ENCODE measurements around the gene RFX4. TPM values are rescaled to one million over a fixed set of nuclear protein-coding genes. Genes with fewer than 3 reads are reported as not detected.
A peak's percentile ranks its signal among the peaks of the same experiment; 100 is the strongest.

The RFX4 gene
- total and polyA plus RNA-seq, 2 of the 13 experiments (the other 11 are each of a cell fraction or from before 2014, with no cell fraction given), result not detected

DNA sequence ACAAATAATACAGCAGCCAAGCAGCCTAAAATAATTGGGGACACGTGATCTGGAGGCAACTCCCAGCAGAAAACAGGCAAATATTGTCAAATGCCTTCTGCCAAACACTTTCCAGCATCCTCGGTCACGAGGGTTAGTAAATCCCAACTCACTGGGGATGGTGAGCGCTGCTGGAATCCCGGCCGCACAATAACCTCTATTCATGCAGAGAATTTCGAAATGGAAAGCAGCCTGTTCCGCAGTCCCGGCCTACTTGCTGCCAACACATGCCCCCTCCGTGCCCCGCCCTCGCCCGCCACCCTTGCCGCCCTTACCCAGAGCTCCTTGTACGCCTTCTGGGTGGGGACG lies 62.2 kb downstream of the RFX4 start:
- Histone ChIP-seq H3K4me3 (replicated peaks in 1 of 3; ENCODE audit: insufficient read depth in 1 of 3, low read depth in 2 of 3, low read length in 3 of 3) (peak overlapping the region in 2 of 3 experiments; percentile 15 to 27; a peak in 1 of 6 replicates), H3K9me3 (ENCODE audit: low read length) (no peaks in the 10 kb centered on the region), H4K20me1 (ENCODE audit: insufficient read depth, low read length) (no peaks in the 10 kb centered on the region), H3K79me2 (ENCODE audit: insufficient read depth, low read length) (no peaks in the 10 kb centered on the region), H3K4me1 (ENCODE audit: insufficient read depth, low read length) (peaks cover 19% of the 10 kb centered on the region), H2AFZ (ENCODE audit: low read length) (no peak overlapping the region), H3K4me2 (ENCODE audit: low read depth, low read length) (peak overlapping the region; percentile 62), H3K27me3 (ENCODE audit: control insufficient read depth in 1 of 2, insufficient read depth in 2 of 2, low read length in 2 of 2) (peaks cover 0 to 2% of the 10 kb centered on the region in 2 experiments; a peak in 2 of 5 replicates), H3K9ac (ENCODE audit: insufficient read depth, low read depth, low read length) (no peak overlapping the region), H3K27ac (ENCODE audit: extremely low read length, insufficient read depth, low read length) (no peak overlapping the region), H3K36me3 (replicated peaks in 1 of 2; ENCODE audit: control insufficient read depth in 1 of 2, insufficient read depth in 2 of 2, low read length in 2 of 2) (no peaks in the 10 kb centered on the region)
- peak; percentile 93 for DNase-seq (ENCODE audit: low spot score)
- BruUV-seq (replicated peaks), result no TSS peak
- peak; percentile 96 for ATAC-seq
- ChIA-PET CTCF (ENCODE audit: low intra/inter-chr PET ratio, low total read pairs) (no interaction called here), POLR2A (interaction anchor here (0.6 to 0.7 kb wide), 2 partner anchors 130 to 287 kb away, joined by 4 to 5 read pairs; partner anchors contain the start of gene RIC8B)
- intact Hi-C loops (cut with micrococcal nuclease; ENCODE audit: unreplicated experiment) (no loop called here), in situ Hi-C loops (cut with HindIII; ENCODE audit: extremely low pct_ligation_motif_present, low pct_unique_long_range_greater_than_20kb) (no loop called here)
- 0% methylated on average over 13 of the region's 16 CpGs for WGBS (ENCODE audit: low lambda C conversion rate)
- FAIRE-seq, result peak; percentile 87
- TF ChIP-seq NFYC (CRISPR knock-in tag; IDR thresholded peaks at IDR 0.05) (no peak), FOXA1 (IDR thresholded peaks at IDR 0.05) (no peak), FOXA1 (CRISPR knock-in tag; IDR thresholded peaks at IDR 0.05) (peak; percentile 33; the same call in 1 of the 2 replicates), CEBPG (CRISPR knock-in tag; IDR thresholded peaks at IDR 0.05) (peak; percentile 51; the same call in 1 of the 2 replicates), ZFYVE20 (CRISPR knock-in tag; IDR thresholded peaks at IDR 0.05; ENCODE audit: borderline replicate concordance, low read depth) (no peak), MAF1 (CRISPR knock-in tag; IDR thresholded peaks at IDR 0.05; ENCODE audit: borderline replicate concordance) (no peak), FOXJ3 (CRISPR knock-in tag; IDR thresholded peaks at IDR 0.05; ENCODE audit: borderline replicate concordance) (no peak), RXRB (CRISPR knock-in tag; IDR thresholded peaks at IDR 0.05; ENCODE audit: borderline replicate concordance) (0 out of 2 replicates have a peak, but pooled peaks have one; percentile 17), SOX5 (CRISPR knock-in tag; IDR thresholded peaks at IDR 0.05; ENCODE audit: borderline replicate concordance) (peak; percentile 77; the same call in 1 of the 2 replicates), NCOA2 (CRISPR knock-in tag; IDR thresholded peaks at IDR 0.05) (peak; percentile 39; the same call in 1 of the 2 replicates), PCBP2 (optimal IDR thresholded peaks at IDR 0.05; ENCODE audit: low read depth, low read length, poor library complexity, severe bottlenecking) (no peak), LCORL (IDR thresholded peaks at IDR 0.05) (0 out of 2 replicates have a peak, but pooled peaks have one; percentile 28), LCORL (CRISPR knock-in tag; IDR thresholded peaks at IDR 0.05) (0 out of 2 replicates have a peak, but pooled peaks have one; percentile 27), ZSCAN21 (CRISPR knock-in tag; IDR thresholded peaks at IDR 0.05; ENCODE audit: borderline replicate concordance) (no peak), PITX1 (CRISPR knock-in tag; IDR thresholded peaks at IDR 0.05) (peak; percentile 13; the same call in 1 of the 2 replicates)
- TF ChIP-seq, protein P1, sequence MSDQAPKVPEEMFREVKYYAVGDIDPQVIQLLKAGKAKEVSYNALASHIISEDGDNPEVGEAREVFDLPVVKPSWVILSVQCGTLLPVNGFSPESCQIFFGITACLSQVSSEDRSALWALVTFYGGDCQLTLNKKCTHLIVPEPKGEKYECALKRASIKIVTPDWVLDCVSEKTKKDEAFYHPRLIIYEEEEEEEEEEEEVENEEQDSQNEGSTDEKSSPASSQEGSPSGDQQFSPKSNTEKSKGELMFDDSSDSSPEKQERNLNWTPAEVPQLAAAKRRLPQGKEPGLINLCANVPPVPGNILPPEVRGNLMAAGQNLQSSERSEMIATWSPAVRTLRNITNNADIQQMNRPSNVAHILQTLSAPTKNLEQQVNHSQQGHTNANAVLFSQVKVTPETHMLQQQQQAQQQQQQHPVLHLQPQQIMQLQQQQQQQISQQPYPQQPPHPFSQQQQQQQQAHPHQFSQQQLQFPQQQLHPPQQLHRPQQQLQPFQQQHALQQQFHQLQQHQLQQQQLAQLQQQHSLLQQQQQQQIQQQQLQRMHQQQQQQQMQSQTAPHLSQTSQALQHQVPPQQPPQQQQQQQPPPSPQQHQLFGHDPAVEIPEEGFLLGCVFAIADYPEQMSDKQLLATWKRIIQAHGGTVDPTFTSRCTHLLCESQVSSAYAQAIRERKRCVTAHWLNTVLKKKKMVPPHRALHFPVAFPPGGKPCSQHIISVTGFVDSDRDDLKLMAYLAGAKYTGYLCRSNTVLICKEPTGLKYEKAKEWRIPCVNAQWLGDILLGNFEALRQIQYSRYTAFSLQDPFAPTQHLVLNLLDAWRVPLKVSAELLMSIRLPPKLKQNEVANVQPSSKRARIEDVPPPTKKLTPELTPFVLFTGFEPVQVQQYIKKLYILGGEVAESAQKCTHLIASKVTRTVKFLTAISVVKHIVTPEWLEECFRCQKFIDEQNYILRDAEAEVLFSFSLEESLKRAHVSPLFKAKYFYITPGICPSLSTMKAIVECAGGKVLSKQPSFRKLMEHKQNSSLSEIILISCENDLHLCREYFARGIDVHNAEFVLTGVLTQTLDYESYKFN (CRISPR knock-in tag; conservative IDR thresholded peaks at IDR 0.05), result peak; percentile 27; the same call in 1 of the 2 replicates
- TF ChIP-seq, protein P2, sequence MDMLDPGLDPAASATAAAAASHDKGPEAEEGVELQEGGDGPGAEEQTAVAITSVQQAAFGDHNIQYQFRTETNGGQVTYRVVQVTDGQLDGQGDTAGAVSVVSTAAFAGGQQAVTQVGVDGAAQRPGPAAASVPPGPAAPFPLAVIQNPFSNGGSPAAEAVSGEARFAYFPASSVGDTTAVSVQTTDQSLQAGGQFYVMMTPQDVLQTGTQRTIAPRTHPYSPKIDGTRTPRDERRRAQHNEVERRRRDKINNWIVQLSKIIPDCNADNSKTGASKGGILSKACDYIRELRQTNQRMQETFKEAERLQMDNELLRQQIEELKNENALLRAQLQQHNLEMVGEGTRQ (IDR thresholded peaks at IDR 0.05; ENCODE audit: low read depth, low read length), result peak; percentile 83
- TF ChIP-seq, protein P2 (CRISPR knock-in tag; IDR thresholded peaks at IDR 0.05; ENCODE audit: borderline replicate concordance), result peak; percentile 80; the same call in 1 of the 2 replicates
- TF ChIP-seq, protein P3, sequence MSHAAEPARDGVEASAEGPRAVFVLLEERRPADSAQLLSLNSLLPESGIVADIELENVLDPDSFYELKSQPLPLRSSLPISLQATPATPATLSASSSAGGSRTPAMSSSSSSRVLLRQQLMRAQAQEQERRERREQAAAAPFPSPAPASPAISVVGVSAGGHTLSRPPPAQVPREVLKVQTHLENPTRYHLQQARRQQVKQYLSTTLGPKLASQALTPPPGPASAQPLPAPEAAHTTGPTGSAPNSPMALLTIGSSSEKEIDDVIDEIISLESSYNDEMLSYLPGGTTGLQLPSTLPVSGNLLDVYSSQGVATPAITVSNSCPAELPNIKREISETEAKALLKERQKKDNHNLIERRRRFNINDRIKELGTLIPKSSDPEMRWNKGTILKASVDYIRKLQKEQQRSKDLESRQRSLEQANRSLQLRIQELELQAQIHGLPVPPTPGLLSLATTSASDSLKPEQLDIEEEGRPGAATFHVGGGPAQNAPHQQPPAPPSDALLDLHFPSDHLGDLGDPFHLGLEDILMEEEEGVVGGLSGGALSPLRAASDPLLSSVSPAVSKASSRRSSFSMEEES (CRISPR knock-in tag; IDR thresholded peaks at IDR 0.05), result peak; percentile 90
